GM10847 (cell line): ENCODE measurements around the gene DHTKD1.

Source experiments
- POLR2A ChIP-seq: IDR thresholded peaks from 2 replicates; pipeline ENCODE4 v1.6.1; 2011; ENCODE audit not compliant: insufficient read length; ENCODE audit errors: extremely low read depth

The DHTKD1 gene

DNA sequence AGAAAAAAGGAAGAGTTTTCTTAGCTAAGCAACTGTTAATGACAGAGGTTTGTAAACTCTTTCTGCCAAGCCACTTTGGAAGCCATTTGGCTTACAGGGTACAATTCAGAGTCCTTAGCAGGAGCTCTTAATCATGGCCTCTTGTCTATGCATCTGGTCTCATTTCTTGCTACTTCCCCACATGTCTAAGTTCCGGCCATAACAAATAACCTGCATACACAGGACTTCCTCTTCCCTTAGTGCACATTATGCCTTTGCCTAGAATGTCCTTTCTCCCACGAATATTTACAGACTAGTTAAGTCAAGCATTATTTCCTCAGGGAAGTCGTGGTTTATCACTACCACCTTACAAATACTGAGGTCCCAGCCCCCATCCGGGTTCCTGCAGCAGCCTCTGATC is 17.5 kb upstream of the DHTKD1 start:
- TF ChIP-seq POLR2A: no peak

- TF ChIP-seq POLR2A: no peak
Measured at GRCh38 chr10:12055732-12056131, 13.0 kb upstream of the DHTKD1 start.

DNA sequence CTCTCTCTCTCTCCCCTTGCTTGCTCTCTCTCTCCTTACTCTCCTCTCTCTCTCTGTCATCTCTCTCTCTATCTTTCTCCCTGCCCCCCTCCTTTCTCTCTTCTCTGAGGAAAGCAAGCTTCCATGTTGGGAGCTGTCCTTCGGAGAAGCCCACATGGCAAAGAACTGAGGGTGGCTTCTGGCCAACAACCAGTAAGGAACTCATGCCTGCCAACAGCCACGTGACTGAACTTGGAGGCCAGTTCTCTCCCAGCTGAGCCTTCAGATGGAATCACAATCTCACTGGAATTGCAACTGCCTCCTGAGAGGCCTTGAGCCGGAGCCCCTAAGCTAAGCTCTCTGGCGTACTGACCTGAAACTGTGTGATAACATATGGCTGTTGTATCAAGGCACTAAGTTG is 12.0 kb upstream of the DHTKD1 start:
- no peak for TF ChIP-seq POLR2A

DNA sequence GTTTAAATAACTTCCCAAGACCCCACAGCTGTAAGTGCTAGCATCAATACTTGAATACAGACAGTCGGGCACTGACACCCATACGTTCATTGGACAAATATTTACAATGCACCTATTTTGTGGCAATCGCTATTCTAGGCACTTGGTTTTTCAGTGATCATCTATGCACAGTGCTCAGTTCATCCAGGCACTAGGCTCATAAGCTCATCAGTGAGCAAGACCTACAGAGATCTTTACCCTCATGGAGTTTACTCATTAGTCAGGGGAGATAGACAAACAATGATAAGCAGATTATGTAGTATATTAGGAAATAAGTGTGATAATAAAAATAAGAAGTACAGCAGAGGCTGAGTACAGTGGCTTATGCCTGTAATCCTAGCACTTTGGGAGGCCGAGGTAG is 7.6 kb upstream of the DHTKD1 start:
- no peak for TF ChIP-seq POLR2A

DNA sequence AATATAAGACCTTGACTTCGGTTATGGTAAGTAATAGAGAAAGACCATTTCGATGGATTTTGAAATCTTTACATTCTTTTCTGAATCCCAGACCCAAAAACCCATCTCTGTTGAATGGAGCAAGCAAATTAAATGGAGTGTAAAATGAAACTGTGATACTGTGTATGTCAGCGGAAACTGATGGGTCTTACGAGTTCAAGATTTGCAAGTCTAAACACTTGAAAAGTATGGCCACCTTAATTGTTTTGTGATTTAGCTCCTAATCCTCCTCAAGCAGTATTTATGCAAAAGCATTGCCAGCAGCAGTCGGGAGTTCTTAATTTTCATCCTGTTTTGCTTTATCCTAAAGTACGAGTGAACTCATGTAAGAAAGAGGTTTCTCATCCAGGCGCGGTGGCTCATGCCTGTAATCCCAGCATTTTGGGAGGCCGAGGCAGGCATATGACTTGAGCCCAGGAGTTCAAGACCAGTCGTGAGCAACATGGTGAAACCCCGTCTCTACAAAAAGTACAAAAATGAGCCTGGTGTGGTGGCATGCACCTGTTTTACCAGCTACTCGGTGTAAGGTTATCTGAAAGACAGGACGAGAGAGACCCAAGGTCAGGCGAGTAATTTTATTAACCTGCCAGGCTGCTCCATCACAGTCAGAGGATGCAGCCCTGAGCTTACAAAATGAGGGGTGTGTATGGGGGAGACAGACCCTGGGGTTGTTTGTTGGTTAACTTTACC is 5.8 kb upstream of the DHTKD1 start:
- TF ChIP-seq POLR2A: no peak

DNA sequence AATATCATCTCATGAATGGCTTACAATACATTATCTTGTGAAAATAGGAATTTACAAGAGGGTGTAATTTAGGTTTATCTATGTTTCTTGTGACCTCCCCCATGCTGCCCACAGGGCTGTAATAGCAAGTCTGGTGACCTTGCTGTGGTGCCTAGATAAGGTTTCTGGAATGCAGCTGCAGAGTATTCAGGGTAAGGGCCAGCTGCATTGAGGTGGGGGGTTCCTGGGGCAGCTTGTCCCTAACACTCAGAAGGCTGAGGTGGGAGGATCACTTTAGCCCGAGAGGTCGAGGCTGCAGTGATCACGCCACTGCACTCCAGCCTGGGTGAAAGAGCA is 5.3 kb upstream of the DHTKD1 start:
- no peak for TF ChIP-seq POLR2A

DNA sequence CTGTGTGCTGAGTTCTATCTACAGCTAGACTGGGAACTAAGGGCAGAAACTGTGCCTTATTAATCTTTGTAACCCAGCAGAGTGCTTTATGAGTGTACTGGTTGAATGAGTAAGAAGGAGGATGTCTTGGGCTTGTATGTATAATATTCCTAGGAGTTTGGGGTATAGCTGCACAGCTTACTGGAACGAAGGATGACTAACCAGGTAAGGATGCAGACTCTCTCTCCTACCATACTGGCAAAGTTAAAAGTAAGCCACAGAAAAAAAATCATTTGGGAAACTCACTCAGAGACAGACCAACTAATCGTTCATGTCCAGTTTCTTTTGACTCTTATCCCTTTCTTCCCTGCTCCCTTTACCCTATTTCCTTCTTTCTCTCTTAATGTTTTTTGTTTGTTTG is 1.4 kb upstream of the DHTKD1 start:
- TF ChIP-seq POLR2A: no peak

- no peak for TF ChIP-seq POLR2A
Measured at GRCh38 chr10:12073526-12073925, 4.8 kb downstream of the DHTKD1 start.

- no peak for TF ChIP-seq POLR2A
Measured at GRCh38 chr10:12077580-12078180, 8.9 kb downstream of the DHTKD1 start.

GRCh38 chr10:12081470-12081869 is 12.7 kb downstream of the DHTKD1 start:
- TF ChIP-seq POLR2A: no peak

GRCh38 chr10:12081879-12082557 is 13.3 kb downstream of the DHTKD1 start:
- TF ChIP-seq POLR2A: no peak

DNA sequence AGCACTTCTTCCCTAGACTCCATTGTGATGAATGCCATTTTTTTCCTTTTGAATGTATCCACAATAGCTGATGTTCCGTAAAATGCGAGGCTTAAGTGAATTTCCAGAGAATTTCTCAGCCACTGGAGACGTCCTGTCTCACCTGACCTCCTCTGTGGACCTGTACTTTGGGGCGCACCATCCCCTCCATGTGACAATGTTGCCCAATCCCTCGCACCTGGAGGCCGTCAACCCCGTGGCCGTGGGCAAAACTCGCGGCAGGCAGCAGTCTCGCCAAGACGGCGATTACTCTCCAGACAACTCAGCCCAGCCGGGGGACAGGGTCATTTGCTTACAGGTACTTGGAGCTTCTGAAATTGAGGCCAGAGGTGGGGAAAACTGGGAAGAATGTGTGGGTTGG is 20.2 kb downstream of the DHTKD1 start:
- no peak for TF ChIP-seq POLR2A

GRCh38 chr10:12091421-12091820 is 22.7 kb downstream of the DHTKD1 start:
- no peak for TF ChIP-seq POLR2A

DNA sequence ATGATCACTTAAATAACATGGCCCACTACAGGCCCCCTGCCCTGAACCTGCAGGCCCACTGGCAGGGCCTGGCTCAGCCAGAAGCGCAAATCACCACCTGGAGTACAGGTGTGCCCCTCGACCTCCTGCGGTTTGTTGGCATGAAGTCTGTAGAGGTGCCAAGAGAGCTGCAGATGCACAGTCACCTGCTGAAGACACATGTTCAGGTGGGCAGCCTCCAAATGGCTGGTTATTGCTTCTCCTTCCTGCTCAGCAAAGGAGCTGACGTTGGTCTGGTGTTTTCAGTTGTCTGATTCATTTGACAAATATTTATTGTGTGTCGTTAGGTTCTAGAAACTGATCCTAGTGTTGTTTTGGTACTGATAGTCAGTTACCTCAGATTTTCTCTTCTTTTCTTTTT is 29.0 kb downstream of the DHTKD1 start:
- TF ChIP-seq POLR2A: no peak

DNA sequence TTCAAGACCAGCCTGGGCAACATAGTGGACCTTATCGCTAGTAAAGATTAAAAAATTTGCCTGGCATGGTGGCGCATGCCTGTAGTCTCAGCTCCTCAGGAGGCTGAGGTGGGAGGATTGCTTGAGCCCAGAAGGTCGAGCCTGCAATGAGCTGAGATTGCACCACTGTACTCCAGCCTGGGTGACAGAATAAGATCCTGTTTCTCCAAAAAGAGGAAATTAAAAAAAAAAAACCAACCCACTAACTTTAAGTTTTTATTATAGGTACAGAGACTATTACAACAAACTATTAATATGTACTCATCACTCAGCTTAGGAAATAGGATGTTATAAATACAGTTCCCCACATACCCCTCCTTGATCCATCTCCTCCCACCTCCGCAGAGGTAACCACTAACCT is 30.2 kb downstream of the DHTKD1 start:
- no peak for TF ChIP-seq POLR2A

GRCh38 chr10:12103802-12104201 is 35.0 kb downstream of the DHTKD1 start:
- no peak for TF ChIP-seq POLR2A

DNA sequence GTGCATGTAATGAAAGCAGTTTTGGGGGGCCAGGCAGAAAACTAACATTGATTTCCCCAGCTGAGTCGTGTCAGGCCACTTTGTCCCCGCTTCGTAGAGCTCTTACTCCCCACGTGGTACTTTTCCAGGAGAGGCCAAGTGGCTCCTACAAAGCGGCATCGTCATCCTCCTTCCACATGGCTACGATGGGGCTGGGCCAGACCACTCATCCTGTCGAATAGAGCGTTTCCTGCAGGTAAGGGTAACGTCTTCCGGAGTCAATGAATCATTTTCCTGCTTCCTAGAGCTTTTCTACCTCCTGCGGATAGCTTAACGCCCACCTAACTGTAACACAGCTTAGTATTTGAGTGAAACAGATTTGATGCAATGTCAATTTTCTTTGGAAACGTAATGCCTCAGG is 39.0 kb downstream of the DHTKD1 start:
- no peak for TF ChIP-seq POLR2A

GRCh38 chr10:12109286-12109685 is 40.5 kb downstream of the DHTKD1 start:
- TF ChIP-seq POLR2A: no peak
